ENCODE results near the gene ANKMY1.
A peak's percentile ranks its signal among the peaks of the same experiment; 100 is the strongest.

ANKMY1 gene

GRCh38 chr2:240519396-240520129 is 38.2 kb downstream of the ANKMY1 start:
- DNase-seq: no peak

- DNase-seq: no peak
Observed at GRCh38 chr2:240518981-240519380, 38.8 kb downstream of the ANKMY1 start.

DNA sequence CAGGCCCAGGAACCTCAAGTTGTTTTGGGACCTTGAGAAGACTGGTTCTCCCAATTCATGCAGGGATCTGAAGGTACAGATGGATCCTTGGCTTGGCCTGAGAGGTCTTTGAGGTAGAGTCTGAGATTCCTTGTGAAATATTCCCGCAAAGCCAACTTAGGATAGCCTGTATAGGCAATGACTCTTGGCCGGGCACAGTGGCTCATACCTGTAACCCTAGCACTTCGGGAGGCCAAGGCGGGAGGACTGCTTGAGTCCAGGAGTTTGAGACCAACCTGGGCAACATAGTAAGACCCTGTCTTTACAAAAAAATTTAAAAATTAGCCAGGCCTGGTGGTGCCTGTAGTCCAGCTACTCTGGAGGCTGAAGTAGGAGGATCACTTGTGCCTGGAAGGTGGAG is 40.4 kb downstream of the ANKMY1 start:
- DNase-seq: no peak

GRCh38 chr2:240514631-240515030 is 43.2 kb downstream of the ANKMY1 start:
- DNase-seq: no peak

DNA sequence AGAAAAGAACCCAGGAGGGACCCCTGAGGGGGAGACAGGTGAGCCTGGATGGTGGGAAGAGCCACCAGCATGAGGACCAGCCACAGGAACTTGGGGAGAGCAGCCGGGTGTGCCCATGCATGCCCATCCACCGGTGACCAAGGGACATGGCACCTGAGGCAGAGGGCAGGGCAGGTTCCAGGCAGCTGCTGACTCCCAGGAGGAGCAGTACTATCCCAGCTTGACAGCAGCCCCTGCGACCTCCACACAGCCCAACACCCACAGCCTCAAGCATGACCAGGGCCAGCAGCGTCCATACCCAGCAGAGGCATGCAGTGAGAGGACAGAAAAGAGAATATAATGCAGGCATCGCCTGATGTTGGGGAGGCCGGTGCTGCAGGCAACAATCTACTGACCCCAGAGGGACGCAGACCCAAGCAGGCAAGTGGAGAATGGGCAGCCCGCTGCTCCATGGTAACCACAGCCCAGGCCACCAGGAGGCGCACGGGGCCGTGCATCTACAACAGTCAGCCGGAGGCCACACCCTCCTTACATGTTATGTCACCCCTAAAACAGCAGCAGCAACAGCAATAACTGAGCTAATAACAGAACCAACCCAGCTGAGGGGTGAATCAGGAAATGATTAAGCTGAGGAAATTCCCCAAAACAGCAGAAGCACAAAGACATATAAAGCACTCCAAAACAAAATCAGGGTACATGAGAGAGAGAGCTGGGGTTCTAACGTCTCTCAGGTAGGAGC is 44.1 kb downstream of the ANKMY1 start:
- peak; percentile 44 to 87 for DNase-seq

GRCh38 chr2:240512666-240513535 is 44.9 kb downstream of the ANKMY1 start:
- DNase-seq: no peak

DNA sequence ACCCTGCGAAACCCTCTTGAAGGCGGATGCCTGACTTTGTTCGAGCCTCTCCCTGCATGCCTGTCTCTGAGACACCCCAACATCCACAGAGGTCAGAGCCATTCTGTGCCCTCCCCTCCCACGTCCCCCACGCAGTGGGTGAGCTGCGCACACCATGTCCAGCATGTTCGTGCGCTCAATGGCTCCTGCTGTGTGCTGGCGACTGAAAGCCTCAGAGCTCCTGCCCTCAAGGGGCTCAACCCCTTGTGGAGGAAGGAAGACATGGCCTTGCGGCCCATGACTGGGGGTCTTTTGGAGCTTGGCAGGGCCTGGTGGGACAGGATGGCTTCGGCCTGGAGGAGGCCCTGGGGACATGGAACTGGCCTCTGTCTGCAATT is 45.7 kb downstream of the ANKMY1 start:
- no peak for DNase-seq

DNA sequence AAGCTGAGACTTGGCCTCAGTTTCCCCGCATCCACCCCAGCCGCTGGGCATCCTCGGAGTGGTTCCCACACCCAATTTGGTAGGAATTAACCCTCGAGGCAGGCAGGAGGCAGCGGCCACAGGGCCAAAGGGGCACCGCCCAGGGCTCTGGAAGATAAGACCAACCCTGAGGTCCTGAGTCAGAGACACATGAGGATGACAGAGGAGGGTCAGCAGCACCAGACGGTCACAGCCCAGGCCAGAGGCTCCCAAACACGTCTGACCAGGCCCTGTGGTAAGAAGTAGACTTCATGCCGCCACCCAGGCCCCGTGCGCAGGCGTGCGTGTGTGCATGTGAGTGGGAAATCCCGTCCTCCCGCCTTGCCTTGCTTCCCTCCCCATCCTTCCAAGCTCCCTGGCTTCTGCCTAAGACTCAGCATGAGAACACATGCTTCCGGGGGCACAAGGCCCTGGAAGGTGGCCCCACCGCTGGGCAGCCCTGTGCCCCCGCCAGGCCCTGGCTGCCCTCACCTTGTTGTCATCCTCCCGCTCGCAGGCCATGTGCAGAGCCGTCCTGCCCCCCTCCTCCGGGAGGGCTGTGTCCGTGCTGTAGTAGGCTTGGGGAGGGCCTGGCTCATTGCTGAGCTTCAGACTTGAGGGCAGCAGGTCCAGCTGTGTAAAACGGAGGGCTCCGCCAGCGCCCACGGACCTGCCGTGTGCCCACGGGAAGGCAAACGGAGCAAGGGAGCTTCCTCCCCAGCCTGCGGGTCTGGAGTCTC is 46.3 kb downstream of the ANKMY1 start:
- no peak for DNase-seq

GRCh38 chr2:240510513-240511210 is 47.1 kb downstream of the ANKMY1 start:
- DNase-seq: no peak

GRCh38 chr2:240509667-240510512 is 47.9 kb downstream of the ANKMY1 start:
- no peak for DNase-seq

DNA sequence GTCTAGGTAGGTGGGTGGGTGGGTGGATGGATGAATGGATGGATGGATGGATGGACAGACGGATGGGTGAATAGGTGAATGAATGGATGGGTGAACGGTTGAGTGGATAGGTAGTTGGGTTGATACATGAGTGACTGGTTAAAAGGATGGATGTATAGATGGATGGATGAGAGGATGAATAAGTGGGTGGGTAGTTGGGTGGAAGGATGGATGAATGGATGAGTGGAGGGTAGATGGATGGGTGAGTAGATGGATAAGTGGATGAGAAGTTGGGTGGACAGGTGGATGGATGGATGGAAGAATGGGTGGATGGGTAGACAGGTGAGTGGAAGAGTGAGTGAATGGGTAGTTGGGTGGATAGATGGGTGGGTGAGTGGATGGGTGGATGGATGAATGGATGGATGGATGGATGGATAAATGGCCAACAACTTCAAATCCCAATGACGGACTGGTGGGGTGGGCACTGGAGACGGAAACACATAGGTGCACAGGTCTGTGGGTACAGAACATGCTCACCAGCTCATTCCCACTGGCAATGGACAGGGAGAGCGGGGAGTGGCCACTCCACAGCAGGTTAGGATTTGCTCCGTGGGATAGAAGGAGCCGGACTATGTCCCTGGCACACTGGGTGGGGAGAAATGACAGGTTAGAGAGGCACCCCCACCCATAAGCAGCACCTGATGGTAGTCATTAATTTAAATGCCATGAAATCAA is 48.8 kb downstream of the ANKMY1 start:
- DNase-seq: no peak

- no peak for DNase-seq
Observed at GRCh38 chr2:240507778-240508251, 50.0 kb downstream of the ANKMY1 start.

DNA sequence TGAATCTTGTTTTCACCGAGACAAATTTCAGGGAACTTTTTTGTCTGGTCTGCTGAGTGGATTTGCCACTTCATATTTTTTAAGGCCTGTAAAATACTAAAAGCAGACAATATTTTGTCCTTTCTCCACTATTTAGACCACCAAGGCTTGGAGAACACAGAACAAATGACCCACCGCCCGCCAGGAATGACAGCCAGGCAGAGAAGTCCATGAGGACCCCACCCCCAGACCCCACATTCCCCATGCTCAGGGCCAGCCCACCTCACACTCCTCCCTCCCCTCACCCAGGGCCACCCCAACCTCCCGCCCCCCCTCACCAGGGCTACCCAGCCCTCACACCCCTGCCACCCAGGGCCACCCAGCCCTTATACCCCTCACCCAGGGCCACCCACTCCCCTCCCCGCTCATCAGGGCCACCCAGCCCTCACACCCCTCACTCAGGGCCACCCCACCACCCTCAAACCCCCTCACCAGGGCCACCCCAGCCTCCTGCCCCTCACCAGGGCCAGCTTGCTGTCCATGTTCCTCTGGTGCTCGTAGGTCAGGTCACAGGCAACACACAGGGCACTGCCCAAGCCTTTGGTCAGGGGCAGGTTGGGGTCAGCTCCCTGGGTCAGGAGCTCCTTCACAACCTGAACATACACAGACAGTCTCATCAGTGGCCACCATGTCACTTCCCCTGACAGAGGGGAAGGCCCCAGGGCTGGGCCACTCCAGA is 50.6 kb downstream of the ANKMY1 start:
- no peak for DNase-seq

DNA sequence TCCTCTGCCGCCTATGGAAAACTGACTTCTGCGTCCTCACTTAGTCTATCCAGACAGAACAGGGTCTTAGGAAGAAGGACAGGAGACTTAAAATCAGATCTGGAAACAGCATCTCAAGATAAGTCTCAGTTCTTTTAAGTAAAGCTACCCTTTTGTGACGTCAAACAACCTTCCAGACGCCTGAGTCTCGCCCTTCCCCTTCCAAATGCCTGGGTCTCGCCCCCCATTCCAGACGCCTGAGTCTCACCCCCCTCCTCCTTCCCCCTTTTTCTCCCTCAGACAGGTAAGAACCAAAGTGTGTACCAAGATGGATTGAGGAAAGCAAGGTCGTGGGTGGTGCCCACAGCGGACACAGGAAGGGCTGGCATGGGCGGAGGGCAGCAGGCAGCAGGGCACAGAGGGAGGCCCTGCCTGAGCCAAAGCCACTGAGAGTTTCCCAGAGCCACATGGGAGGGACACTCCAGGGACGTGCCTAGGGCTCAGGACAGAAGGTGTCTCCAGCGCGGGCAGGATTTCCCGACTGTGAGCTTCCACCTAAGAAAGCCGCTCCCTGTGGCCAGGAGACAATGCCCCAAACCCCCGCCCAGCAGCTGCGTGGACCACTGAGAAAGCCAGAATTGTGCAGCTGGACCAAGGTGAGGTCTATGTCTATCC is 51.3 kb downstream of the ANKMY1 start:
- no peak for DNase-seq

DNA sequence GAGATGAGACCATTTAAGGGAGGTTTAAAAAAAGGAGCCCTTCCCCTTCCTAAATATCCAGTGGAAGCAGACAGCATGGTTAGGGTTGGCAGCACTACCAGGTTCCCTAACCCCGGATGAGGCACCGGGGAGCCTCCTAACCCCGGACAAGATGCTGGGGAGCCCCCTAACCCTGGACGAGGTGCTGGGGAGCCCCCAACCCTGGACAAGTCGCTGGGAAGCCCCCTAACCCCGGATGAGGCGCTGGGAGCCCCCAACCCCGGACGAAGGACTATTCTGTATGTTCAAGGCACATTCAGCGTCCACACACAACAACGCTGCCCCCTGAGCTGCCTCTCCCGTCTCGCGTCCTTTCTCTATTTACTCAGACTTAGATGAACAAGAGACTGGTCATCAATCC is 51.9 kb downstream of the ANKMY1 start:
- no peak for DNase-seq

DNA sequence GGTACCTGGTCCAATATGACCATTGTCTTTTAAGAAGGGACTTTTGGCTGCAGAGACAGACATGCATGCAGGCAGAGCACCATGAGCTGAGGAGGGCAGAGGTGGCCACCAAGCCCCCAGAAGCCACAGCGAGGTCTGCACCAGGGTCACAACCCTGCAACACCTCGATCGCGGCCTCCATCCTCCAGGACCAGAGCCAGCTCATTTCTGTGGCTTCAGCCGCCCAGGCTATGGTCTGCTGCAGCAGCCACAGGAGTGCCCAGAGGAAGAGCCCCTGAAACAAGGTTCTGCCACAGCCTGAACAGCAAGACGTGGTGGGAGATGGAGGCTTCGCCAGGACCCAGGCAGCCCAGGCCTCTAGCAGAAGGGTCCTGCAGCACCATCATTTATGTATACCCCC is 53.9 kb downstream of the ANKMY1 start:
- DNase-seq: no peak

GRCh38 chr2:240503375-240503774 is 54.4 kb downstream of the ANKMY1 start:
- DNase-seq: no peak

GRCh38 chr2:240502430-240503121 is 55.2 kb downstream of the ANKMY1 start:
- no peak for DNase-seq

- no peak for DNase-seq
Observed at GRCh38 chr2:240502059-240502429, 55.7 kb downstream of the ANKMY1 start.
